Activated CD8-positive, alpha-beta memory T cell treated with anti-CD3 and anti-CD28 coated beads, Interleukin-2, amount 50 U/mL, for 24 hours (primary cell): ENCODE data around the gene TRIM27.
"Not testable (repeated sequence)": the region's sequence is repeated elsewhere in the genome, so short reads cannot be mapped to it uniquely, and the experiment has no call there.

ENCODE experiments used
- DNase-seq: peaks from one replicate; pipeline ENCODE4 v3.0.0-alpha.2; 2020; ENCODE audit errors: extremely low read depth

TRIM27 gene

GRCh38 chr6:28941684-28942448 is 18.1 kb upstream of the TRIM27 start:
- no peak for DNase-seq

GRCh38 chr6:28940858-28941683 is 17.3 kb upstream of the TRIM27 start:
- no peak for DNase-seq

GRCh38 chr6:28940294-28940857 is 16.6 kb upstream of the TRIM27 start:
- DNase-seq: no peak

- no peak for DNase-seq
These were observed 9.3 kb upstream of the TRIM27 start for GRCh38 chr6:28933069-28933468.

- DNase-seq: no peak
These were observed 6.3 kb upstream of the TRIM27 start for GRCh38 chr6:28929887-28930620.

- DNase-seq: not testable (repeated sequence)
These were observed 5.6 kb upstream of the TRIM27 start for GRCh38 chr6:28929339-28929738.

- DNase-seq: no peak
These were observed 4.1 kb upstream of the TRIM27 start for GRCh38 chr6:28927846-28928245.

- DNase-seq: no peak
These were observed 916 bp downstream of the TRIM27 start for GRCh38 chr6:28922821-28923317.

GRCh38 chr6:28922004-28922820 is 1.6 kb downstream of the TRIM27 start:
- no peak for DNase-seq

GRCh38 chr6:28920281-28920680 is 3.5 kb downstream of the TRIM27 start:
- no peak for DNase-seq

GRCh38 chr6:28914941-28915340 is 8.8 kb downstream of the TRIM27 start:
- DNase-seq: no peak

GRCh38 chr6:28910901-28911690 is 12.7 kb downstream of the TRIM27 start:
- no peak for DNase-seq

GRCh38 chr6:28907394-28907793 is 16.4 kb downstream of the TRIM27 start:
- DNase-seq: no peak

GRCh38 chr6:28906669-28907068 is 17.1 kb downstream of the TRIM27 start:
- DNase-seq: no peak

GRCh38 chr6:28903686-28904085 is 20.1 kb downstream of the TRIM27 start:
- no peak for DNase-seq

- no peak for DNase-seq
These were observed 22.0 kb downstream of the TRIM27 start for GRCh38 chr6:28901831-28902230.

GRCh38 chr6:28900577-28901256 is 23.1 kb downstream of the TRIM27 start:
- no peak for DNase-seq

GRCh38 chr6:28898710-28898965 is 25.1 kb downstream of the TRIM27 start:
- no peak for DNase-seq

GRCh38 chr6:28897369-28897745 is 26.4 kb downstream of the TRIM27 start:
- DNase-seq: no peak
